Cortex of kidney (tissue), 1 donor: Measurements from ENCODE around the gene NDUFS7.
"Not testable (repeated sequence)": the region's sequence is repeated elsewhere in the genome, so short reads cannot be mapped to it uniquely, and the experiment has no call there.

Experiments
- DNase-seq: peaks from one replicate; lab custom pipeline; 2025; lab: John Stamatoyannopoulos, UW

Gene NDUFS7

DNA sequence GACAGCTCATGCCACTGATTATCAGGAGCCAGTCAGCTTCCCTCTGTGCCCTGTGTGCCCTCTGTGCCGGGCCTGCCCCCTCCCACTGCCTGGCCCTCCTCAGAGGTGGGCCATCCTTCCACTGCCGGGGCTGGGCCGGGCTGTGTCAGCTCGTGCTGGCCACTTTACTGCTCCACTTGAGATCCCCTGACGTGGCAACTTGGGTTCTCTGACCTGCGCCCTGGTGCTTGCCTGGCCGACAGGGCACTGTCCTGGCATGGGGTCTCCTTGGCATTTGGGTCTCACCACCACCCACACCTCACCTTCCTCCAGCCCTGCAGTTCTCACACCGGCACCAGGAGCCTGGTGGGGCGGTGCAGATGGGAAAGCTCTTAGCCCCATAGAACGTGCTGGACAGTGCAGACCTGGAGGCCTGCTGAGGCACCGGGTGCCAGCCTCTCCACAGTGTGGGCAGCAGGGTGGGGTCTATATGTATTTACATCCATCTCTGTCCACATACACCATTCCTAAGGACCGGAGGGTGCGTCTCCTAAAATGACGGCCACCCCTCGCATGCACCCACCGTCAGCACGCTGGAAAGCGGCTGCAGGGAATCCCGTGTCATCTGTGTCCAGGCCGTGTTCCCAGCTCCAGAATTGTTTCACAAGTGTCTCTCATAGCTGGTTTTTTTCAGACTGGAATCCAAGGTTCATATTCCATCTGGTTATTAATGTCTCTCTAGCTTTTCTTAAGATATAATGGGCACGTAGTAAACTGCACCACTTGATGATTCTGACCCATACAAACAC, 35.4 kb downstream of the NDUFS7 start:
- DNase-seq = no peak

DNA sequence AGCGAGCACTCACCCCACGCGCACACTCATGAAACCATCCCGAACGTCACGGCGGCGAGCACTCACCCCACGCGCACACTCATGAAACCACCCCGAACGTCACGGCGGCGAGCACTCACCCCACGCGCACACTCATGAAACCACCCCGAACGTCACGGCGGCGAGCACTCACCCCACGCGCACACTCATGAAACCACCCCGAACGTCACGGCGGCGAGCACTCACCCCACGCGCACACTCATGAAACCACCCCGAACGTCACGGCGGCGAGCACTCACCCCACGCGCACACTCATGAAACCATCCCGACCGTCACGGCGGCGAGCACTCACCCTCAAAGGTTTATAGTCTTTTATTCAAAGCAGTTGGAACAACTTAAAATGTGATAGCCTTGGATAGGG, 36.4 kb downstream of the NDUFS7 start:
- not testable (repeated sequence) for DNase-seq

GRCh38 chr19:1420590-1420989, 36.9 kb downstream of the NDUFS7 start:
- no peak for DNase-seq

GRCh38 chr19:1421218-1421957, 37.7 kb downstream of the NDUFS7 start:
- DNase-seq = no peak

- no peak for DNase-seq
Measured at GRCh38 chr19:1421958-1422305, 38.2 kb downstream of the NDUFS7 start.

GRCh38 chr19:1422360-1422759, 38.7 kb downstream of the NDUFS7 start:
- DNase-seq = no peak

GRCh38 chr19:1422943-1423342, 39.2 kb downstream of the NDUFS7 start:
- DNase-seq = no peak

GRCh38 chr19:1423436-1424191, 39.9 kb downstream of the NDUFS7 start:
- DNase-seq = no peak

GRCh38 chr19:1424192-1424955, 40.7 kb downstream of the NDUFS7 start:
- DNase-seq = no peak

GRCh38 chr19:1425102-1425837, 41.6 kb downstream of the NDUFS7 start:
- no peak for DNase-seq

GRCh38 chr19:1425902-1426301, 42.2 kb downstream of the NDUFS7 start:
- no peak for DNase-seq

GRCh38 chr19:1426736-1427135, 43.0 kb downstream of the NDUFS7 start:
- no peak for DNase-seq

DNA sequence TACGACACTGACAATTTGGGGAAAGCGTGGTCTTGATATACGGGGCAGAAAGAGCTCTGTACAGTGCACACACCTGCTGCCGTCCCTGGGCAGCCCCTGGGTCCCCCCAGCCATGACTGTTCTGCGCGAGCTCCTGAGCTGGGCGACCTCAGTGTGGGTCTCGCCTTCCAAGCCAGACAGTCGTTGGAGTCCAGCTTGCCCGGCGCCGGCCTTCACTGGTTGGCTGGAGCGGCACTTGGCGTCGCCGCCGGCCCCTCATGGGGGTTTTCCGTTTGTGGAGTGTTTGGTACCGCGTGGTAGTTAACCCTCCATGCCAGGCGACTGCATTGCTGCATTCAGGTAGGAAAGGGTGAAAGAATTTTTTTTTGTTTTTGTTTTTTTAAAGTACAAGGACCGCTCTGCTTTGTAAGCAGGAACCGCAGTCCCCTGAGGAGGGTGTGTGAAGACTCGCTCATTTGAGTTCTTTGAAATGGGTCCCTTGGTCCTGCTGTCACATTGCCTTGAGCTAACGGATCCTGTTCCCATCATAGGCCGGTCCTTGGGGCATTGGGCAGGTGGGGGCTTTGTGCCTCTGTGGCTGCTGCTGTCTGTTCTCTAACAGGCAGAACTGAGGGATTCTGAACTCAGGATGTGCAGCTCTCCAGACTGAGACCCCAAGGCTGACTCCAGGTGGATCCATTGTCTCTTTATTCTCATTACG, 43.7 kb downstream of the NDUFS7 start:
- DNase-seq = no peak

- DNase-seq = no peak
Measured at GRCh38 chr19:1428738-1429391, 45.2 kb downstream of the NDUFS7 start.

DNA sequence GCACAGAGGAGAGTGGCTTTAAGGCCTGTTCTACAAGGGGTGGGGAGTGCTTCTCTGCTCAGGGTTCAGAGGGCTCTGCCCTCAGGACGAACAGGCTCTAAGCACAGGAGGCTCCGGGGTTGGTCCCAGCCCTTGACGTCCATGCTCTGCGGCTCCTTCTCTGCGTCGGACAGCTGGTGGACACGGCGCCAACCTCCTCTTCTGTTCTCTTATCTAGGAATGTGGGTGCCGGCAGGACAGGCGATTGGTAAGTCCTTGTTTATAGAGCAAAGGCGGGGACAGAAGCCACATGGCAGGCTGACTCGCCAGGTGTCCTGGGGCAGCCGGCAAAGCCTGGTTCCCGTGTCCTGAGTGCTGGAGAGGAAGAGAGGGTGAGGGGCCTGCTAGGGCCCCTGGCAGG, 46.0 kb downstream of the NDUFS7 start:
- DNase-seq = no peak

DNA sequence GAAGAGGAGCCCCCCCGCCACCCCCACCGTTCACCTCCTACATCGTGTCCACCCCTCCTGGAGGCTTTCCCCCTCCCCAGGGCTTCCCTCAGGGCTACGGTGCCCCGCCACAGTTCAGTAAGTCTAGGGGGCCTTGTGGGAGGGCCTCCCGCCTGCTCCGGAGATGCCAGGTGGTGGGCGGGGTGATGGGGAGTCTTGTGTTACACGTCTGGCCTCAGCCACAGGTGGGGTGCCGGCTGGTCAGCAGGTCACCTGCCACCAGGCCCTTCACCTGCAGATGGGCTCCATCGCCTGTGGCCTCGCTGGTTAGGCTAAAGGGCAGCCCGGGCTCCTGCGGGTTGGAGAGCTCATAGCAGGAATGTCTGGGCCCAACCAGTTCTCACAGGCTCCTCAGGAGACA, 46.5 kb downstream of the NDUFS7 start:
- no peak for DNase-seq

DNA sequence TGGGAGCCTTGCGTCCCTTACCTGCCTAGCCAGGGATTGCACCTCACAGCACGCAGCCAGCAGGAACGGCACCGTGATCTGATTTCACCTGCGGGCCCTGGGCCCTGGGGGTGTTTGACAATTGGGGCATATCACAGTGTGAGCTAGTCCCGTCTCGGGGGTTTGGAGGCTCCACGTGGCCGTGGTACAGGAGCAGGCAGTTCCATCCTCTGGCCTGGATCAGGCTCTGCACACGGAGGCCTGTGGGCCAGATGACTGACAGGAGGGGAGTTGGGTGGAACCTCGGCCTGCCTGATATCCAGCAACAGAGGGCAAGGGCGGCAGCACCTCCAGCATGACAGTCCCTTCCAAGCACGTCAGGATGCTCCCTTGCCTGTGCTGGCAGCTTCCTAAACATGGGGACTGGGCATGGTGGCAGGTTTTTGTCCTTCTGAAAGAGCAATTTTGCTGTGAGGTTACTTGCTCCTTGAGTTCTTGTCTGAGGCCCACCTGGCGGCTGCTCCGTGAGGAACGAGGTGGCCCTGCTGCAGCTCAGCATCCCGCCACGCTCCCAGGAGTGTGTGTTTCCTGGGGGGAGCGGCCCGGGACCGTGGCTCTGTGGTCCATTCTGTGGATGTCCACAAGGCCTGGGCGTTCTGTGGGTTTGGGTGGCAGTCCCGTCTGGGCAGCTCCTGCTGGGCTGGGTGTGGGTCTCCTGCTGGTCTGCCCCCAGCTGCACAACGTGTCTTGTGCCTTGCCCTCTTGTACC, 48.2 kb downstream of the NDUFS7 start:
- DNase-seq = no peak

- DNase-seq = no peak
Measured at GRCh38 chr19:1432507-1432887, 48.8 kb downstream of the NDUFS7 start.
